ENCODE data around the gene STX3.
A peak's percentile ranks its signal among the peaks of the same experiment; 100 is the strongest.
"Not testable (repeated sequence)": the region's sequence is repeated elsewhere in the genome, so short reads cannot be mapped to it uniquely, and the experiment has no call there.

STX3 gene

GRCh38 chr11:59794417-59794816 is 39.2 kb downstream of the STX3 start:
- no peak for DNase-seq

DNA sequence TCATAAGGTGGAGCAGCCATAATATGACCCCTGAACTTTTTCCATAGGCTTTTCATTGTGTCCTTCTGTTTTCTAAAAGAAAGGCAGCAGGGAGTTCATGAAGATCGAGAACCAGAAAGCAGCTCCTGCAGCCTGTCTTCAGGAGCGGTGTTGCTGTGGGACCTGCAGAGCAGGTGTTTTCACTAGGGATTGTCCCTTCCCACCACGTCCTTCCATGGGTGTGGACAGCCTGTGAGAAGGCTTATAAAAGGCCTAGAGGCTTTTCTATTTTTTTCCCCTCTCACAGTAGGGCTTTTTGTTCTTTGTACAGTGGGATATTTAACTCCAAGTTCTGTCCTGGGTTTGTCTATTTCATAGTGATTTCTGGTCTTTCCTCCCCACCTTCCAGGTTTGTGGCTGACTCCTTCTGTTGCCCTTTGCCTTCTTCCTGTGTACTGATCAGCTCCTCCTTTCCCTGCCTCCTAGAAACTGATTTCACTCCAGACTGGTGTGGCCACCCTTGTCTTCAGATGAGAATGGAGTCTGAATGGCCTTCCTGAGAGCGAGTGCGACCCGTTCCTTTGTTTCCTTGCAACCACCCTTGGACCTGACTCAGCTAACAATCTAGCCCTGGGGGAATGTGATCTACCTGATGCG is 45.3 kb downstream of the STX3 start:
- no peak for DNase-seq

GRCh38 chr11:59801160-59801706 is 46.1 kb downstream of the STX3 start:
- DNase-seq, result no peak

DNA sequence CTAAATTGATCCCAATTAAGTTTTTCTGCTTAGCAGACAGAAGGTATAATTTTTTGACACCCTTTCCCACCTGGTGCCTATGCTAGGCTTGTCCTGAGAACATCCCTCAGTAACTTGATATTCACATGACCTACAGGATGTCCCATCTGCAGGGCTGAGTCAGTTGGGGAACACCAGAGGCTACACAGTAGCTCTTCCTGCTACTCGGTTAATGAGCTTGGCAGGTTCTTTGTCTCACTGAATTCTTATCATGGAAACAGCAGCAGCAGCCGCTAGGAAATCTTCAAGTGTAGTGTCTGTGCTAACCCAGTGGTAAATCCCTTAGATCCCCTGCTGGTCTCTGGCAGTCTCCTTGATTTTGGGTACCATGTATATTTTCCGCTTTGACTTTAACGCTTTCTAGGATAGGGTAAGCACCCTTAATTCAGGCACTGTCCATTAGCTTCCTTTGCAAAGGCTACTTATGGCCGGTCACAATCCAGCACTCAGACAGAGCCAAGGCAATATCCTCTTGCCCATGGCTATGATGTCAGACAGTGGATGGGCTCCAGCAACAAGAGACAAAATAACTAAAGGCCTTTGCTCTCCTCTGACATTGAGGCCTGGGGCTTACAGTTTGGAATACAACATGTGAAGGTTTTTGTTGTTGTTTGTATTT is 46.9 kb downstream of the STX3 start:
- no peak for DNase-seq

DNA sequence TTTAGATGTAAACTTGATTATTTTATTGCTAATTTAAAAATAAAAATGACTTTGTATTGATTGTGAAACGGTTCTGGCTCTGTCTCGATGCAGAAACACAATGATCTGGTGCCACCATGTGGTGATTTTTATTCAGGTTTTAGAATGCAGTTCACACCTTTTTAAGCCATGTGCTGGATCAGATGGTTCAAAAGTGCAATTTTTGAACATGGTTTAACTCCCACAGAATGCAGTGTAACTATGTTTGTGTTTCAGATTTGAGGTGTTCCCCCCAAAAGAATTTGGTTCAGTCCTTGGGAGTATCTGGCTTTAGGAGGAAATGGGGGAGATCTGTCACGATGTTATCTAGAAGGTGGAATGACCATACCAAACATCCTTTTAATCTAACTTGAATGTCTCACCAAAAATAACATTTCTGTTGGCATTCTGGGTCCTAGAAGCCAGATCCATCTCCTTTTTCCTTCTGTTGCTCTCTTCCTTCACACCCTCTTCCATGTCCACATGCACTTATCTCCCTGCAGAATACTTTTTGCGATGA is 47.5 kb downstream of the STX3 start:
- peak; percentile 51 for DNase-seq

DNA sequence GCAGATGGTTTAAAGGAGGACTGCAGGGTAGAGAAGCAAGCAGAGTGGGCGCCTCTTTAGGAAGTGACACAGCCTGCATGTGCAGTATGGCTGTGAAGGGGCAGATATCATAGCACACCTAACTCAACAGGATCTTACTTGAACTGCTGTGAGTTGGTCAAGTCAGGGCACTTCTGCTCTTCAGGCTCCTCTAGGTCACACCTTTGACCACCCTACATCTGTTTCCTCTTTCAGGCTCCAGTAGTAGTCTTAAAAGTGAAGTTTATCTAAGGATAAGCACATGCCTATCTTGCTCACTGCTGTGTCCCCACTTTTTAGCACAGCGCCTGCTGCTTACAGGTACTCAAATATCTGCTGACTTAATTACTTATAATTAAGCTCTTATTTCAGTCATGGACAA is 48.9 kb downstream of the STX3 start:
- DNase-seq, result no peak

- no peak for DNase-seq
Measured at GRCh38 chr11:59807047-59807610, 52.0 kb downstream of the STX3 start.

- peak; percentile 83 for DNase-seq
Measured at GRCh38 chr11:59810189-59810910, 55.2 kb downstream of the STX3 start, which contains the start of gene MRPL16. Gene MRPL16 (minus strand): TSS chr11:59810778. CDS start chr11:59810658, 120 bp downstream.

GRCh38 chr11:59810911-59811259 is 55.7 kb downstream of the STX3 start:
- DNase-seq, result no peak

DNA sequence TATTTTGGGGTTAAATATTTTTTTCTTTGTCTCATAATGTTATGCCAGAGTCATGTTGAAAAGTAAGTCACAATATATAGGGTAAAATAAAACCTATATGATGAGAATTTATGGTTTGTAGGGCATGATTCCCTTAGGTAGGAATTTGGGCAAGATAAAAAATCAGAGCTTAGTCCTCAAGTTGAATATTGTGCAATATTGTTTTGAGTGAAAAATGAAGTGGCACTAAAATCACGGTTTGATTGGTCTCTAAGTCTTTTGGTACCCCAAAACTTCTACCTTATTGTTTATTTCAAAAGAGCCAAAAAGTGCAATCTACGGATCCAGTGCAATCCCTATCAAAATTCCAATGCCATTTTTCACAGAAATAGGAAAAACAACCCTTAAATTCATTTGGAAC is 57.0 kb downstream of the STX3 start:
- no peak for DNase-seq

- DNase-seq, result no peak
Measured at GRCh38 chr11:59813364-59813763, 58.2 kb downstream of the STX3 start.

DNA sequence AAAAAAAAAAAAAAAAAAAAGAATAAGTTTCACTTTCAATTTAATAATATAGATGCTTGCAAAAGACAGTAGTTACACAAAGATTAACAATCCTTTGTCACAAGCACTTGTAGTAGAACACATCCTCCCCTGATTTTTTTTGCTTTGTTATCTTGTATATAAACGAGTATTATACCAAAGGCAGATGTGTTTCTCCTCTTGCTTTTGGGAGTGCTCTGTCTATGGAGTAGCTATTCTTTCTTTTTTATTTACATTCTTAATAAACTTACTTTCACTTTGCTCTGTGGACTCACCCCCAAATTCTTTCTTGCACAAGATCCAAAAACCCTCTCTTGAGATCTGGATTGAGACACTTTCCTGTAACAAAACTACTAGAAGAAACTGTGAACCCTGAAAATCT is 58.8 kb downstream of the STX3 start:
- DNase-seq, result no peak

GRCh38 chr11:59815754-59816153 is 60.6 kb downstream of the STX3 start:
- DNase-seq, result no peak

DNA sequence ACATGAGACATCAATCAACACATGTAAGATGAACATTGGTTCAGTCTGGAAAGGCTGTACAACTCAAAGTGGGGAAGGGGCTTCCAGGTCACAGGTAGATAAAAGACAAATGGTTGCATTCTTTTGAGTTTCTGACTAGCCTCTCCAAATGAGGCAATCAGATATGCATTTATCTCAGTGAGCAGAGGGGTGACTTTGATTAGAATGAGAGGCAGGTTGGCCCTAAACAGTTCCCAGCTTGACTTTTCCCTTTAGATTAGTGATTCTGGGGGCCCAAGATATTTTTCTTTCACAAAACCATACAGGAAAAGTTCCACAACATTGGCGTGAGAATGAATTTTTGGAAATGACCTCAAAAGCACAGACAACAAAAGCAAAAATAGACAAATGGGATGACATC is 61.3 kb downstream of the STX3 start:
- DNase-seq, result not testable (repeated sequence)

- no peak for DNase-seq
Measured at GRCh38 chr11:59818572-59818971, 63.4 kb downstream of the STX3 start.

DNA sequence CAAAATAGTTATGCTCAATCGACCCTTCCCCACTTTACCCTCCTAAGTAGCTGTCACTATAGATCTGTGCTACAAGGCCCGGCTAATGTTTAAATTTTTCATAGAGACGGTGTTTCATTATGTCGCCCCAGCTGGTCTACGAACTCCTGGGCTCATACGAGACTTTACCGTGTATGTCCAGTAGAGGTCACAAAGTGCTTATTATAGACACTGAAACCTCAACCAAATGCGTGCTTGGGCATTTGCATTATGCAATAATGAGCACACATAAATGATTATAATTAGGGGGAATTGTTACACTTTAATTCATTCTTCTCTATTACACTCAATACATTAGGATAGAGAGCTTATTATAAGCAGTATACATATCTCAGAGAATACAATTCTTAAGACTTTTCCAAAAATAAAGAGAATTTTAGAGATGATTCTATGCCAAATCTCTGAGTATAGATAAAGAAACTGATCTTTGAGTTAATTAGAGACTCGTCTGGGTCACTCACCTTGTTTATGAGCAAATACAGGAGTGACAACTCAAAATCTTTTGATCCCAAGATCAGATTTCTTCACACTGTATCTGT is 67.9 kb downstream of the STX3 start:
- DNase-seq, result peak; percentile 29

GRCh38 chr11:59829358-59829757 is 74.2 kb downstream of the STX3 start:
- no peak for DNase-seq

- no peak for DNase-seq
Measured at GRCh38 chr11:59833602-59834001, 78.4 kb downstream of the STX3 start.

GRCh38 chr11:59839615-59840014 is 84.4 kb downstream of the STX3 start:
- DNase-seq, result no peak

GRCh38 chr11:59841514-59841913 is 86.3 kb downstream of the STX3 start:
- DNase-seq, result no peak

GRCh38 chr11:59842316-59842715 is 87.1 kb downstream of the STX3 start:
- DNase-seq, result no peak

- no peak for DNase-seq
Measured at GRCh38 chr11:59845399-59845798, 90.2 kb downstream of the STX3 start, which contains the start of gene CBLIF. Gene CBLIF (minus strand): TSS chr11:59845499. CDS start chr11:59845453, 46 bp downstream.

- DNase-seq, result no peak
Measured at GRCh38 chr11:59846556-59846955, 91.4 kb downstream of the STX3 start.
